Measurements from ENCODE around the gene RNF150. TPM values are rescaled to one million over a fixed set of nuclear protein-coding genes. Genes with fewer than 3 reads are reported as not detected.

RNF150 gene
- total RNA-seq, 1 experiment from 2014 or later = 4.4 TPM

- Histone ChIP-seq H3T11ph (ENCODE audit: low read length) (no peak overlapping the region), H2BK15ac (ENCODE audit: low read depth, low read length) (no peak overlapping the region), H3K27ac (ENCODE audit: insufficient read length, low read depth, low read length) (no peak overlapping the region), H3K23me2 (ENCODE audit: insufficient read length, low read depth, low read length, poor library complexity, severe bottlenecking) (no peaks in the 10 kb centered on the region), H3K18ac (ENCODE audit: insufficient read length, low read depth, low read length) (no peak overlapping the region), H3K4me2 (ENCODE audit: insufficient read depth, insufficient read length, low read length) (no peak overlapping the region), H2AFZ (ENCODE audit: low read length) (no peak overlapping the region), H3K23ac (ENCODE audit: insufficient read length, low read depth, low read length) (no peak overlapping the region), H3K4me1 (ENCODE audit: insufficient read depth, low read length) (peaks cover 2% of the 10 kb centered on the region; the same call in 1 of the 2 replicates), H2AK5ac (ENCODE audit: insufficient read length, low read length) (no peak overlapping the region), H4K5ac (ENCODE audit: insufficient read length, low read depth, low read length) (no peak overlapping the region), H3K79me2 (ENCODE audit: insufficient read depth, low read length) (no peaks in the 10 kb centered on the region), H2BK20ac (ENCODE audit: low read depth, low read length, poor library complexity, severe bottlenecking) (no peak overlapping the region), H2BK120ac (ENCODE audit: low read depth, low read length, poor library complexity, severe bottlenecking) (no peak overlapping the region), H3K27me3 (ENCODE audit: insufficient read depth, low read length) (no peaks in the 10 kb centered on the region), H3K9ac (ENCODE audit: extremely low read depth, insufficient read length, low read length) (no peak overlapping the region), H2BK5ac (ENCODE audit: insufficient read length, low read length) (no peak overlapping the region), H4K20me1 (ENCODE audit: control insufficient read depth, insufficient read depth, insufficient read length) (no peaks in the 10 kb centered on the region), H4K91ac (ENCODE audit: insufficient read length, low read depth, low read length) (no peak overlapping the region), H3K56ac (ENCODE audit: insufficient read length, low read depth, low read length) (no peak overlapping the region), H4K8ac (replicated peaks; ENCODE audit: insufficient read length, low read depth, low read length) (no peak overlapping the region), H3K14ac (ENCODE audit: insufficient read depth, low read length) (no peak overlapping the region; the same call in 1 of the 2 replicates), H2BK12ac (ENCODE audit: insufficient read length, low read depth, low read length) (no peak overlapping the region), H3K9me3 (ENCODE audit: control insufficient read depth, low read depth, low read length) (no peaks in the 10 kb centered on the region), H3K4ac (ENCODE audit: low read depth, low read length) (no peak overlapping the region), H3K79me1 (ENCODE audit: insufficient read depth, low read depth, low read length, poor library complexity, severe bottlenecking) (no peaks in the 10 kb centered on the region)
- no peak for DNase-seq
- Mint-ChIP-seq H3K36me3 (ENCODE audit: insufficient read depth in 1 of 3, low read depth in 3 of 3) (no peaks in the 10 kb centered on the region; a peak in 1 of 7 replicates), H3K27ac (no peak overlapping the region; a peak in 1 of 7 replicates), H3K4me1 (peaks cover 12 to 18% of the 10 kb centered on the region in 2 experiments), H3K9me3 (no peaks in the 10 kb centered on the region), H3K4me3 (no peak overlapping the region), H3K27me3 (ENCODE audit: low read depth) (peaks cover 3% of the 10 kb centered on the region; the same call in 1 of the 2 replicates)
- no peak for TF ChIP-seq CTCF (conservative IDR thresholded peaks at IDR 0.05)
- WGBS (ENCODE audit: extremely low coverage, insufficient read length, low lambda C conversion rate) = no CpG with 5 or more reads among the region's 6 CpGs
These were observed 207.9 kb downstream of the RNF150 start for GRCh38 chr4:140925417-140925816.
